GM15510 (cell line): ENCODE data around the gene RPE.

Source experiments
- POLR2A ChIP-seq: IDR thresholded peaks from 3 replicates; pipeline ENCODE4 v1.6.1; 2011; ENCODE audit warnings: borderline replicate concordance; ENCODE audit not compliant: insufficient read length; ENCODE audit errors: extremely low read depth

RPE gene

GRCh38 chr2:209988010-209988409 lies 14.4 kb upstream of the RPE start:
- TF ChIP-seq POLR2A, result no peak

- no peak for TF ChIP-seq POLR2A
Observed at GRCh38 chr2:209990838-209991237, 11.6 kb upstream of the RPE start.

DNA sequence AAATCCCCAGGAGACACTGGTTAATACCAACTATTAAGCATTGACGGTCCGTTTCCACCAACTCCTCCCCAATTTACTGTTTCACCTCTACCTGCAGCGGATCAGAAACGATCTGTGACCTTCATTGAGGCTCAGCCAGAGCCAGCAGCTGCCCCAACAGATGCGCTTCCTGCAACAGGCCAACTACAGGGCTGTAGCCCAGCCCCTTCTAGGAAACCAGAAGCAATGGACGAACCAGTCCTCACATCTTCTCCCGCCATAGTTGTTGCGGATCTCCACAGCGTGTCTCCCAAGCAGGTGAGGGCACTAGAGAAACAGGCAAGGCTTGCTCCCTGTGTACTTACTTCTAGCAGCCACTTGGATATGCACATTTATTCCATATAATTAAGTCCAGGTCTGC lies 8.5 kb upstream of the RPE start:
- TF ChIP-seq POLR2A, result no peak

- TF ChIP-seq POLR2A, result no peak
Observed at GRCh38 chr2:209998596-209998995, 3.8 kb upstream of the RPE start.

- no peak for TF ChIP-seq POLR2A
Observed at GRCh38 chr2:210000464-210001324, 1.7 kb upstream of the RPE start.

GRCh38 chr2:210003359-210003758 lies 921 bp downstream of the RPE start:
- no peak for TF ChIP-seq POLR2A

DNA sequence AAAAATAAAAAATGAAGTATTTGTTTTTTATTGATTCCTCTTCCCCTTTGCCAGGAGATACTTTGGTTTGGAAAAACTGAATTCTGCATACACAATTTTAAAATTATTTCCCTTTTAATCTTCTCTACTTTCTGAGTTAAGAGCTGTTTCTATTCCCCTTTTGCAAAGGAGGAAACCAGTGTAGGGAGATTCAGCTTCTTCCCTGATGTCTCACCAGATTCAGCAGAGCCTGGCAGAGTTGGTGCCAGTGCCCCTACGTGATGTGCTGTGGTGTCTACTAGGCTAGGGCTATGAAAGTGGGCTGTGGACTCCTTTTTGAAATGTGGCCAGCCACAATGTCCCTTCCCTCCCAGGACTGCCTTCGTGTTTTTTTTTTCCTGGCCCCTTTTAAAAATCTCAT lies 2.4 kb downstream of the RPE start:
- TF ChIP-seq POLR2A, result no peak

DNA sequence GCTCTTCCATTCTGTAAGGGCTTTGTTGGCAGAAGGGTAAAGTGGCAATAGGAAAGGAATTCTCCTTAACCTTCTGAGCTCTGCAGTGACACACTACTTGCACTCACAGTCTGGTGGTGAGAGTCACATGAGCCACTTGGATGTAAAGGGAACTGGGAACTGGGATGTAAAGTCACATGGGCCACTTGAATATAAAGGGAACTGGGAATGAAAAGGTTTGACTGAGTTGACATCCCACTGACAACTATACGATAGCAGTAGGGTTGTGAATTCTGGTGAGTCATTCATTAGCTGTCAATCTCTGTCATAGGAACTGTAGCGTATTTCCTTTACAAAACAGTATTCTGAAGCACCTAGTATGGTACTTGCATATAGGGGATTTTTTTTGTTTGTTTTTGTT lies 5.5 kb downstream of the RPE start:
- TF ChIP-seq POLR2A, result no peak

GRCh38 chr2:210009126-210009525 lies 6.7 kb downstream of the RPE start:
- no peak for TF ChIP-seq POLR2A

DNA sequence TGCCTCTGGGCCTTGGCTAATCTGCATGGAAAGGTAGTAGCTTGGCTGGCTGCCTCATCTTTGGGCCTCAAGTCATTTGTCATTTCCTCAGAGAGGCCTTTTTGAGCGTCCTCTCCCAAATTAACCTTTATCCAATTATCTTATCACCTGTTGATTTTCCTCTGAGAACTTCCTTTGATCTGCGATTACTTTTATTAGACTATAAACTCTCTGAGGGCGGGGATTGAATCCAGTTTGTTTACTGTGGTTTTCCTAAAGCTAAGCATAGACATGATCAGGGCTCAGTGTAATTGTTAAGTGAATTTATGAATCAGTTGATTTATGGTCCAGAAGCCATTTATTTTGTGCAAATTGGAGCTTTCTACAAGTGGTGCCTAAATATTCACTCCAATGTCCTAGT lies 7.5 kb downstream of the RPE start:
- no peak for TF ChIP-seq POLR2A

DNA sequence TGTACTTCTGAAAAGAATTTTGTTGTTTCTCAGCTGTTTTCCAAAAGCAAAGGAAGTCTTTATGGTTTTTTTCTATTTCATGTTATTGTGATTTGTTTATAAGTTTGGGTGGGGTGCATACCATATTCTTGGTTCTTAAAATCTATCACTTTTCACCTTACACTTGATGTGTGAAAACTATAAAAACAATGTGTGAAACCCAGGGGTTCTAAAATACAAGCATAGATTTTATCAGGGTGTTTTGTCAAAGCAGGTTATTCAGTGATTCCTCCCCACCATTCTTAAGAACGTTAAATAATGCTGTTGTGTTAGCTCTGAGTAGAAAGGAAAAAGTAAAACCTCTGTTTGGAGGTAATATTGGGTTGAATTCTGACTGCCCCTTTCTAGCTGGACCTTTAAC lies 17.7 kb downstream of the RPE start:
- no peak for TF ChIP-seq POLR2A

- no peak for TF ChIP-seq POLR2A
Observed at GRCh38 chr2:210022824-210023223, 20.4 kb downstream of the RPE start.

- no peak for TF ChIP-seq POLR2A
Observed at GRCh38 chr2:210027608-210028007, 25.2 kb downstream of the RPE start.

DNA sequence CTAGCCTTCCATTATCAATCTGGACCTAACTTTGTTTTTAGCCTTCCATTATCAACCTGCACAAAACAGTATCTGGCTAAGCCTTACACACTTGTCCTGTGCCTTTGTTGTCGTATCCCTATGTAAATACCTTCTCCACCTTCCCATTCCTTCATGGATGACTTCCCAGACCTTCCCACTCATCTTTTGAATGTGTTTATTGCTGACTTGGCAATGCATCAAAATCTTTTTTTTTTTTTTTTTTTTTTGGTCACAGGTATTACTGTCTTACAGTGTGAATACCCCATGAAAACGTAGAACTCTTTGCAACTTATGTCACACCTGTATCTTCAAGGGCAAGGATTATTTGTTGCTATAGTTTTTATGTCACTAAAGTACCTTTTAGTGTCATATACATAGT lies 25.7 kb downstream of the RPE start:
- TF ChIP-seq POLR2A, result no peak

GRCh38 chr2:210034087-210034683 lies 31.7 kb downstream of the RPE start:
- TF ChIP-seq POLR2A, result no peak

DNA sequence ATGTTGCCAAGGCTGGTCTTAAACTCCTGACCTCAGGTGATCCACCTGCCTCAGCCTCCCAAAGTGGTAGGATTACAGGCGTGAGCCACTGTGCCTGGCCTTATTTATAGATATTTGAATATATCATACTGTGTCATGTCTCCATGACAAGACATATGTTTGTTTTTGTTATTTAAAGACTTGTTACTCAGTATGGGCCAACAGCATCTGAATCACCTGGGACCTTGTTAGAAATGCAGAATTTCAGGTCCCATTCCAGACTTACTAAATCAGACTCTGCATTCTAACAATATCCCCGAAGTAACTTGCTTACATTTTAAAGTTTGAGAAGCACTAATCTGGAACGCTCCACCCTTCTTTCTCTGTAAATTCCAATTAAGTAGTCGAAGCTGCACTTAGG lies 33.2 kb downstream of the RPE start:
- no peak for TF ChIP-seq POLR2A
